GM12865 (cell line): ENCODE results near the gene TAAR5.
"Not testable (repeated sequence)": the region's sequence is repeated elsewhere in the genome, so short reads cannot be mapped to it uniquely, and the experiment has no call there.

ENCODE experiments used
- DNase-seq: peaks from one replicate; pipeline ENCODE4 v3.0.0; 2010; ENCODE audit warnings: low read depth
- H3K4me3 ChIP-seq: 2 replicates; pipeline ENCODE4 v1.5.1; 2011; ENCODE audit warnings: mild to moderate bottlenecking, low read depth, low read length, control low read depth
- CTCF ChIP-seq: IDR thresholded peaks from 2 replicates; pipeline ENCODE4 v1.5.1; 2011; ENCODE audit warnings: low read length, control low read depth, low read depth, inconsistent platforms; ENCODE audit not compliant: insufficient read depth; ENCODE audit errors: missing control alignments

TAAR5 gene

DNA sequence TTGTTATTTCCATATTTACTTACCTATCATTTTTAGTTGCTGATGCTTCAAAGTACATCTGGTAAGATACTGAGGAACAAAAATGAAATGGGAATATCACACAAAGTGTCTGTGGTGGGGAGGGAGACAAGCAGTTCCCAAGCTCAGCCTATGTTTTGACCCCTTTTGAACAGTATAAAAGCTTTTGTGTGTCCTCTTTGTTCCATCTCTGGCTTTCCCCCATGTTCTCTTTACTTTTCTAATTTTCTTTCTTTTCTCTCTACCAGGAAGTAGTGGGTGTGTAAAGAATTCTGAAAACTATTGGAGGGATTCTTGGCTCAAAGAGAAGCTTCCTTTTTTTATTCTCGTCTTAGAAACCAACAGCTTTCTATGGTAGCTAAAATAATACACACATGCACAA, 27.1 kb upstream of the TAAR5 start:
- no peak overlapping the region for H3K4me3 ChIP-seq
- TF ChIP-seq CTCF, result no peak
- DNase-seq, result no peak

GRCh38 chr6:132614554-132614953, 25.0 kb upstream of the TAAR5 start:
- H3K4me3 ChIP-seq, result peak overlapping the region; percentile 1
- no peak for TF ChIP-seq CTCF
- DNase-seq, result peak; percentile 10

- no peak overlapping the region for H3K4me3 ChIP-seq
- DNase-seq, result no peak
- no peak for TF ChIP-seq CTCF
Measured at GRCh38 chr6:132612449-132613108, 23.0 kb upstream of the TAAR5 start.

GRCh38 chr6:132611616-132612015, 22.1 kb upstream of the TAAR5 start:
- H3K4me3 ChIP-seq, result no peak overlapping the region

GRCh38 chr6:132607544-132608233, 18.1 kb upstream of the TAAR5 start:
- no peak for TF ChIP-seq CTCF
- H3K4me3 ChIP-seq, result no peak overlapping the region
- DNase-seq, result no peak

More at GRCh38 chr6:132611616-132612015, 22.1 kb upstream of the TAAR5 start:
- TF ChIP-seq CTCF, result no peak
- no peak for DNase-seq

- no peak overlapping the region for H3K4me3 ChIP-seq
- TF ChIP-seq CTCF, result no peak
- DNase-seq, result no peak
Measured at GRCh38 chr6:132604635-132605152, 15.2 kb upstream of the TAAR5 start.

DNA sequence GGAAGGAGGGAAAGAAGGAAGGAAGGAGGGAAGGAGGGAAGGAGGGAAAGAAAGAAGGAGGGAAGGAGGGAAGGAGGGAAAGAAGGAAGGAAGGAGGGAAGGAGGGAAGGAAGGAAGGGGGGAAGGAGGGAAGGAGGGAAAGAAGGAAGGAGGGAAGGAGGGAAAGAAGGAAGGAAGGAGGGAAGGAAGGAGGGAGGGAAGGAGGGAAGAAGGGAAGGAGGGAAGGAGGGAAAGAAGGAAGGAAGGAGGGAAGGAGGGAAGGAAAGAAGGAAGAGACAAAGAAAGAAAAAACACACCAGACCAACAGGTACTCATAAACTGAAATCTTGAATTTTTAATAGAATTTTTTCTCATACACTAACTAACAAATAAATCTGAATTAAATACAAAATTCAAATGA, 11.4 kb upstream of the TAAR5 start:
- H3K4me3 ChIP-seq, DNase-seq: not testable (repeated sequence)
